HCT116 (cell line): ENCODE data around the gene DBX2. TPM values are rescaled to one million over a fixed set of nuclear protein-coding genes. Genes with fewer than 3 reads are reported as not detected.
"Not testable (repeated sequence)": the region's sequence is repeated elsewhere in the genome, so short reads cannot be mapped to it uniquely, and the experiment has no call there.

Source experiments
- ATAC-seq: fragments of 200-7000 bp; cut with Tn5 transposase; 2 replicates; pipeline ENCODE4 v1.9.1; 2020; ENCODE audit warnings: mild to moderate bottlenecking, moderate library complexity
- BruUV-seq: library from RNA; stranded (reverse); fragments of 400-500 nt; replicated peaks from 2 replicates; lab custom pipeline; 2021; lab: Mats Ljungman, UMichigan
- CTCF ChIA-PET: fragments of 300-600 bp; sonication (Branson Sonifier 250); formaldehyde crosslinking; loops from one replicate; lab custom pipeline; 2021; ENCODE audit warnings: antibody characterized with exemption; lab: Charles Lee
- POLR2A ChIA-PET: fragments of 300-600, 350-600 bp; sonication (Branson Sonifier 250); formaldehyde crosslinking; loops from one replicate; lab custom pipeline; 2021; ENCODE audit warnings: antibody characterized with exemption; lab: Charles Lee
- RAD21 ChIA-PET, 2 experiments: fragments of 300-600 bp; sonication (Branson Sonifier 250); formaldehyde crosslinking; loops; one replicate each; lab custom pipeline; 2023; ENCODE audit warnings: low total read pairs in 2 of 2; ENCODE audit not compliant: uncharacterized antibody in 2 of 2, unreplicated experiment in 2 of 2, low non-redundant PET in 1 of 2; lab: Charles Lee
- DNase-seq: peaks from one replicate; pipeline ENCODE4 v3.0.0-alpha.2; 2010; ENCODE audit warnings: low read depth, low spot score
- H2AFZ ChIP-seq: fragments of 200-600 bp; shearing (Covaris generic), sonication (generic); 2 replicates; pipeline ENCODE4 v1.6.1; 2017; ENCODE audit warnings: low read depth, mixed run types, mixed read lengths, antibody characterized with exemption, low read length; ENCODE audit not compliant: poor library complexity, severe bottlenecking
- H3K27ac ChIP-seq: 2 replicates; pipeline ENCODE4 v1.5.1; 2012; ENCODE audit warnings: low read depth, low read length
- H3K27me3 ChIP-seq: fragments of 200-600 bp; sonication (generic); 2 replicates; pipeline ENCODE4 v1.6.1; 2016; ENCODE audit warnings: mixed run types, low read length, mixed read lengths; ENCODE audit not compliant: insufficient read depth
- H3K36me3 ChIP-seq, 2 experiments: fragments of 200-500 bp in 1 of 2; fragments of 200-600 bp in 1 of 2; sonication (Bioruptor generic) in 1 of 2; sonication (generic) in 1 of 2; 2 replicates each; pipeline versions ENCODE4 v1.5.1 to v1.6.1; 2014 to 2016; ENCODE audit warnings: low read length in 2 of 2, inconsistent platforms in 1 of 2, mixed read lengths in 1 of 2, mixed run types in 1 of 2; ENCODE audit not compliant: insufficient read depth in 2 of 2, control insufficient read depth in 1 of 2
- H3K4me1 ChIP-seq, 2 experiments: fragments of 200-600 bp in 1 of 2; sonication (generic) in 1 of 2; 2 replicates each; pipeline versions ENCODE4 v1.5.1 to v1.6.1; 2012 to 2017; ENCODE audit warnings: low read length in 2 of 2, inconsistent platforms in 1 of 2, mild to moderate bottlenecking in 1 of 2, mixed read lengths in 1 of 2, mixed run types in 1 of 2, moderate library complexity in 1 of 2; ENCODE audit not compliant: insufficient read depth in 2 of 2, control insufficient read depth in 1 of 2
- H3K4me2 ChIP-seq: fragments of 200-600 bp; sonication (generic); 2 replicates; pipeline ENCODE4 v1.6.1; 2017; ENCODE audit warnings: mixed run types, low read length, mixed read lengths
- H3K4me3 ChIP-seq, 2 experiments: fragments of 200-600 bp in 1 of 2; sonication (generic) in 1 of 2; replicated peaks in 1 of 2; 2 replicates each; pipeline ENCODE4 v1.5.1; 2011 to 2016; ENCODE audit warnings: low read length in 2 of 2, control low read depth in 1 of 2, low read depth in 1 of 2, mild to moderate bottlenecking in 1 of 2, mixed read lengths in 1 of 2, mixed run types in 1 of 2
- H3K79me2 ChIP-seq: fragments of 200-600 bp; sonication (generic); 2 replicates; pipeline ENCODE4 v1.6.1; 2017; ENCODE audit warnings: mild to moderate bottlenecking, mixed run types, low read length, moderate library complexity, mixed read lengths; ENCODE audit not compliant: insufficient read depth
- H3K9ac ChIP-seq: fragments of 200-600 bp; sonication (generic); 2 replicates; pipeline ENCODE4 v1.6.1; 2016; ENCODE audit warnings: low read length, mixed read lengths
- H3K9me2 ChIP-seq: fragments of 200-600 bp; sonication (generic), shearing (Covaris generic); 2 replicates; pipeline ENCODE4 v1.6.1; 2017; ENCODE audit warnings: mixed run types, mild to moderate bottlenecking, moderate library complexity; ENCODE audit not compliant: insufficient read depth
- H3K9me3 ChIP-seq, 2 experiments: fragments of 200-500 bp in 1 of 2; fragments of 200-600 bp in 1 of 2; sonication (Bioruptor generic) in 1 of 2; sonication (generic) in 1 of 2; 2 replicates each; pipeline ENCODE4 v1.6.1; 2014 to 2017; ENCODE audit warnings: low read length in 2 of 2, mixed read lengths in 2 of 2, inconsistent platforms in 1 of 2, low read depth in 1 of 2, mild to moderate bottlenecking in 1 of 2, mixed run types in 1 of 2, moderate library complexity in 1 of 2; ENCODE audit not compliant: control insufficient read depth in 1 of 2, insufficient read depth in 1 of 2
- H4K20me1 ChIP-seq: fragments of 200-600 bp; sonication (generic), shearing (Covaris generic); 2 replicates; pipeline ENCODE4 v1.6.1; 2017; ENCODE audit warnings: mixed run types, mild to moderate bottlenecking, moderate library complexity; ENCODE audit not compliant: insufficient read depth
- ATF3 ChIP-seq: IDR thresholded peaks from 2 replicates; pipeline ENCODE4 v1.6.1; 2012
- CBX3 ChIP-seq: IDR thresholded peaks from 2 replicates; pipeline ENCODE4 v1.6.1; 2012; ENCODE audit warnings: low read depth
- CEBPB ChIP-seq: IDR thresholded peaks from 2 replicates; pipeline ENCODE4 v1.6.1; 2012; ENCODE audit warnings: low read depth
- CTCF ChIP-seq, 3 experiments: fragments of 200-600 bp in 1 of 3; sonication (generic) in 1 of 3; IDR thresholded peaks in 2 of 3; conservative IDR thresholded peaks in 1 of 3; 2 replicates each; pipeline ENCODE4 v1.5.1; 2012 to 2017; ENCODE audit warnings: low read depth in 2 of 3, low read length in 2 of 3, antibody characterized with exemption in 1 of 3, borderline replicate concordance in 1 of 3, control low read depth in 1 of 3, mild to moderate bottlenecking in 1 of 3, mixed read lengths in 1 of 3, mixed run types in 1 of 3, moderate library complexity in 1 of 3; ENCODE audit not compliant: insufficient read depth in 1 of 3
- EGR1 ChIP-seq: IDR thresholded peaks from 2 replicates; pipeline ENCODE4 v1.6.1; 2012; ENCODE audit warnings: low read depth
- EZH2 ChIP-seq: fragments of 200-600 bp; sonication (generic); IDR thresholded peaks from 2 replicates; pipeline ENCODE4 v1.6.1; 2017; ENCODE audit warnings: antibody characterized with exemption, mixed run types
- EZH2phosphoT487 ChIP-seq: fragments of 200-600 bp; IDR thresholded peaks from 2 replicates; pipeline ENCODE4 v1.6.1; 2018; ENCODE audit warnings: antibody characterized with exemption, borderline replicate concordance
- JUND ChIP-seq: IDR thresholded peaks from 2 replicates; pipeline ENCODE4 v1.6.1; 2012
- POLR2A ChIP-seq: IDR thresholded peaks from 2 replicates; pipeline ENCODE4 v1.7.0; 2011; ENCODE audit warnings: borderline replicate concordance; ENCODE audit not compliant: insufficient read depth, insufficient read length; ENCODE audit errors: extremely low read depth
- POLR2AphosphoS5 ChIP-seq: IDR thresholded peaks from 2 replicates; pipeline ENCODE4 v1.6.1; 2011; ENCODE audit warnings: mild to moderate bottlenecking, low read depth, low read length, moderate library complexity
- SIN3A ChIP-seq: IDR thresholded peaks from 2 replicates; pipeline ENCODE4 v1.6.1; 2012; ENCODE audit warnings: low read depth
- SP1 ChIP-seq: IDR thresholded peaks from 2 replicates; pipeline ENCODE4 v1.6.1; 2012; ENCODE audit warnings: low read depth
- SRF ChIP-seq: IDR thresholded peaks from 2 replicates; pipeline ENCODE4 v1.6.1; 2012; ENCODE audit warnings: low read depth
- TCF7L2 ChIP-seq: IDR thresholded peaks from 2 replicates; pipeline ENCODE4 v1.7.0; 2011; ENCODE audit warnings: borderline replicate concordance, inconsistent platforms; ENCODE audit not compliant: insufficient read depth, insufficient read length; ENCODE audit errors: extremely low read depth
- YY1 ChIP-seq: IDR thresholded peaks from 2 replicates; pipeline ENCODE4 v1.6.1; 2011; ENCODE audit warnings: low read length, low read depth, moderate library complexity, mild to moderate bottlenecking; ENCODE audit not compliant: insufficient replicate concordance; ENCODE audit errors: extremely low read depth
- ZFX ChIP-seq: fragments of 450-650 bp; IDR thresholded peaks from 2 replicates; pipeline ENCODE4 v1.6.1; 2017
- intact Hi-C: fragments of 100-400 bp; cut with micrococcal nuclease; formaldehyde crosslinking; loops from 2 replicates; pipeline ENCODE4 v1.10.0; 2022
- total RNA-seq: library from RNA; stranded (reverse); gene quantifications from one replicate; pipeline ENCODE4 v1.2.1, GENCODE V29; 2021; ENCODE audit not compliant: unreplicated experiment
- TF ChIP-seq, protein P1 (sequence below): IDR thresholded peaks from 2 replicates; pipeline ENCODE4 v1.6.1; 2011; ENCODE audit warnings: mild to moderate bottlenecking, low read length, moderate library complexity; ENCODE audit not compliant: insufficient replicate concordance; ENCODE audit errors: extremely low read depth

Gene DBX2
- total RNA-seq, 1 experiment from 2014 or later: not detected

- H4K20me1 ChIP-seq, H3K27ac ChIP-seq, POLR2A ChIA-PET, H3K36me3 ChIP-seq, DNase-seq, H3K9me2 ChIP-seq, H3K9me3 ChIP-seq, H3K4me3 ChIP-seq, H3K4me2 ChIP-seq, RAD21 ChIA-PET, H2AFZ ChIP-seq, H3K9ac ChIP-seq, BruUV-seq, H3K27me3 ChIP-seq, H3K4me1 ChIP-seq, CTCF ChIA-PET, H3K79me2 ChIP-seq, ATAC-seq, intact Hi-C loops: not testable (repeated sequence)
Observed at GRCh38 chr12:44984863-44985262, 66.0 kb downstream of the DBX2 start.

DNA sequence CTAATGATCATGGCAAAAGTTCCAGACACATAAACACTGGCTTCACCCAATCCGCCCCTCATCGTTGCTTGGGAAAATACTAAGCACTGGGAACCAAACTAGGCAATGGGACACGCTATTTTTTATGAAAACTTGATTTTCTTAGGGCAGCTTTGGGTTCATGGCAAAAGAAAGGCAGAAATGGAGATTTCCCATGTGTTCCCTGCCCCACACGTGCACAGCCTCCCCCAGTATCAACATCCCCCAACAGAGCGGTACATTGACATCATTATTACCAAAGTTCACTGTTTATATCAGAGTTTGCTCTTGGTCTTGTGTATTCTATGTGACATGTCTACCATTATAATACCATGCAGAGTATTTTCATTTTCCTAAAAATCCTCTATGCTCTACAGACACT is 71.0 kb downstream of the DBX2 start:
- H3K4me3 ChIP-seq: no peak overlapping the region
- RAD21 ChIA-PET: no interaction called here
- H3K9me2 ChIP-seq: 0 out of 2 replicates have a peak, but pooled peaks cover 3% of the 10 kb centered on the region
- H3K9ac ChIP-seq: no peak overlapping the region
- no peak overlapping the region for H3K4me2 ChIP-seq
- no peaks in the 10 kb centered on the region for H3K79me2 ChIP-seq
- no peak overlapping the region for H3K27ac ChIP-seq
- H3K36me3 ChIP-seq: no peaks in the 10 kb centered on the region
- no TSS peak for BruUV-seq
- H3K27me3 ChIP-seq: no peaks in the 10 kb centered on the region
- no peak for DNase-seq
- intact Hi-C loops: no loop called here
- TF ChIP-seq SP1: no peak
- no peak for TF ChIP-seq ATF3
- TF ChIP-seq CEBPB: no peak
- TF ChIP-seq JUND: no peak
- no peak for TF ChIP-seq EGR1
- no peak for TF ChIP-seq POLR2AphosphoS5
- TF ChIP-seq POLR2A: no peak
- TF ChIP-seq EZH2phosphoT487: no peak
- no peak for TF ChIP-seq TCF7L2
- no peak for TF ChIP-seq EZH2
- TF ChIP-seq, protein P1, sequence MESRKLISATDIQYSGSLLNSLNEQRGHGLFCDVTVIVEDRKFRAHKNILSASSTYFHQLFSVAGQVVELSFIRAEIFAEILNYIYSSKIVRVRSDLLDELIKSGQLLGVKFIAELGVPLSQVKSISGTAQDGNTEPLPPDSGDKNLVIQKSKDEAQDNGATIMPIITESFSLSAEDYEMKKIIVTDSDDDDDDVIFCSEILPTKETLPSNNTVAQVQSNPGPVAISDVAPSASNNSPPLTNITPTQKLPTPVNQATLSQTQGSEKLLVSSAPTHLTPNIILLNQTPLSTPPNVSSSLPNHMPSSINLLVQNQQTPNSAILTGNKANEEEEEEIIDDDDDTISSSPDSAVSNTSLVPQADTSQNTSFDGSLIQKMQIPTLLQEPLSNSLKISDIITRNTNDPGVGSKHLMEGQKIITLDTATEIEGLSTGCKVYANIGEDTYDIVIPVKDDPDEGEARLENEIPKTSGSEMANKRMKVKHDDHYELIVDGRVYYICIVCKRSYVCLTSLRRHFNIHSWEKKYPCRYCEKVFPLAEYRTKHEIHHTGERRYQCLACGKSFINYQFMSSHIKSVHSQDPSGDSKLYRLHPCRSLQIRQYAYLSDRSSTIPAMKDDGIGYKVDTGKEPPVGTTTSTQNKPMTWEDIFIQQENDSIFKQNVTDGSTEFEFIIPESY: no peak
- TF ChIP-seq ZFX: no peak
- no peak for TF ChIP-seq SIN3A
- TF ChIP-seq CBX3: no peak
- TF ChIP-seq CTCF (IDR thresholded peaks at IDR 0.05 in 2 of 3, conservative IDR thresholded peaks at IDR 0.05 in 1 of 3; ENCODE audit: borderline replicate concordance in 1 of 3, insufficient read depth in 1 of 3, low read depth in 2 of 3, low read length in 2 of 3): no peak
- TF ChIP-seq SRF: no peak
- TF ChIP-seq YY1: no peak
- TF ChIP-seq, all 23 proteins: peak for 0
- POLR2A ChIA-PET: no interaction called here
- ATAC-seq: no peak
- no peaks in the 10 kb centered on the region for H3K9me3 ChIP-seq
- no peaks in the 10 kb centered on the region for H3K4me1 ChIP-seq
- no peak overlapping the region for H2AFZ ChIP-seq
- CTCF ChIA-PET: no interaction called here
- no peaks in the 10 kb centered on the region for H4K20me1 ChIP-seq
